H1 (cell line): ENCODE results near the gene PABPN1. TPM values are rescaled to one million over a fixed set of nuclear protein-coding genes. Genes with fewer than 3 reads are reported as not detected.

ENCODE experiments used
- CTCF ChIA-PET: fragments of 300-600 bp; sonication (Branson Sonifier 250); formaldehyde crosslinking; loops from one replicate; lab custom pipeline; 2021; ENCODE audit not compliant: partially characterized antibody; lab: Charles Lee
- POLR2A ChIA-PET: fragments of 300-600 bp; sonication (Branson Sonifier 250); formaldehyde crosslinking; loops from one replicate; lab custom pipeline; 2021; ENCODE audit warnings: inconsistent platforms; ENCODE audit not compliant: partially characterized antibody; lab: Charles Lee
- DNase-seq, 2 experiments: peaks; one replicate each; pipeline versions ENCODE4 v3.0.0 to v3.0.0-alpha.2; 2010 to 2022; ENCODE audit warnings: low spot score in 2 of 2, low read depth in 1 of 2, mixed read lengths in 1 of 2
- FAIRE-seq: peaks from 2 replicates; lab custom pipeline; 2011; peaks lifted over from hg19 to GRCh38; lab: Jason Lieb, UNC
- H2AFZ ChIP-seq: 2 replicates; pipeline ENCODE4 v1.8.1; 2012; ENCODE audit warnings: low read length, inconsistent platforms
- H2AK5ac ChIP-seq: 2 replicates; pipeline ENCODE4 v1.6.1; 2013; ENCODE audit warnings: low read depth, low read length
- H2BK120ac ChIP-seq: replicated peaks from 2 replicates; pipeline ENCODE3; 2013; ENCODE audit warnings: low read depth, low read length, inconsistent platforms
- H2BK12ac ChIP-seq: 2 replicates; pipeline ENCODE4 v1.6.1; 2013; ENCODE audit warnings: low read depth, low read length
- H2BK15ac ChIP-seq: 2 replicates; pipeline ENCODE4 v1.6.1; 2013; ENCODE audit warnings: low read length
- H2BK20ac ChIP-seq: 2 replicates; pipeline ENCODE4 v1.6.1; 2013; ENCODE audit warnings: low read length
- H2BK5ac ChIP-seq: 2 replicates; pipeline ENCODE4 v1.6.1; 2013; ENCODE audit warnings: low read depth, low read length
- H3K14ac ChIP-seq: 2 replicates; pipeline ENCODE4 v1.6.1; 2013; ENCODE audit warnings: inconsistent platforms; ENCODE audit not compliant: insufficient read length
- H3K18ac ChIP-seq: 2 replicates; pipeline ENCODE4 v1.6.1; 2013; ENCODE audit warnings: low read length; ENCODE audit errors: extremely low read depth
- H3K23ac ChIP-seq: 2 replicates; pipeline ENCODE4 v1.6.1; 2013; ENCODE audit warnings: inconsistent platforms; ENCODE audit not compliant: insufficient read length
- H3K23me2 ChIP-seq: 2 replicates; pipeline ENCODE4 v1.6.1; 2013; ENCODE audit warnings: low read depth, low read length
- H3K27ac ChIP-seq: 2 replicates; pipeline ENCODE4 v1.6.1; 2011; ENCODE audit warnings: low read depth, low read length, inconsistent platforms
- H3K27me3 ChIP-seq, 4 experiments: replicated peaks in 1 of 4; 1 replicate in 1 of 4; 2 replicates in 3 of 4; pipeline versions ENCODE4 v1.6.1 to v1.8.1; 2011 to 2013; ENCODE audit warnings: low read length in 3 of 4, mild to moderate bottlenecking in 3 of 4, inconsistent platforms in 2 of 4, mixed read lengths in 2 of 4, moderate library complexity in 1 of 4; ENCODE audit not compliant: control insufficient read depth in 3 of 4, insufficient read depth in 3 of 4; ENCODE audit errors: extremely low read depth in 1 of 4
- H3K36me3 ChIP-seq, 4 experiments: 2 replicates each; pipeline versions ENCODE4 v1.6.1 to v1.8.1; 2011 to 2013; ENCODE audit warnings: mild to moderate bottlenecking in 4 of 4, low read length in 3 of 4, moderate library complexity in 2 of 4, control low read depth in 1 of 4, inconsistent platforms in 1 of 4; ENCODE audit not compliant: insufficient read depth in 4 of 4, control insufficient read depth in 2 of 4
- H3K4ac ChIP-seq: replicated peaks from 2 replicates; pipeline ENCODE3; 2013; ENCODE audit warnings: low read length, low read depth, mixed read lengths, inconsistent platforms; ENCODE audit not compliant: insufficient read length
- H3K4me1 ChIP-seq, 4 experiments: replicated peaks in 1 of 4; 1 replicate in 1 of 4; 2 replicates in 3 of 4; pipeline versions ENCODE4 v1.6.1 to v1.8.1; 2011 to 2013; ENCODE audit warnings: low read length in 3 of 4, inconsistent platforms in 2 of 4, mixed read lengths in 1 of 4; ENCODE audit not compliant: insufficient read depth in 4 of 4, control insufficient read depth in 3 of 4
- H3K4me2 ChIP-seq, 2 experiments: 2 replicates each; pipeline versions ENCODE4 v1.6.1 to v1.8.1; 2011 to 2013; ENCODE audit warnings: low read depth in 2 of 2, low read length in 2 of 2, control low read depth in 1 of 2, inconsistent platforms in 1 of 2, mild to moderate bottlenecking in 1 of 2; ENCODE audit not compliant: insufficient read depth in 1 of 2
- H3K4me3 ChIP-seq, 4 experiments: fragments of 200-600, 300-600 bp in 1 of 4; sonication (generic), shearing (Covaris generic), sonication (Bioruptor Twin) in 1 of 4; 2 replicates each; pipeline versions ENCODE4 v1.5.1 to v1.8.1; 2011 to 2016; ENCODE audit warnings: low read length in 4 of 4, low read depth in 3 of 4, control low read depth in 2 of 4, inconsistent platforms in 2 of 4, mild to moderate bottlenecking in 2 of 4, mixed read lengths in 1 of 4, moderate library complexity in 1 of 4; ENCODE audit not compliant: insufficient read depth in 2 of 4; ENCODE audit errors: extremely low read depth in 1 of 4
- H3K56ac ChIP-seq: replicated peaks from 2 replicates; pipeline ENCODE3; 2013; ENCODE audit warnings: low read depth, mild to moderate bottlenecking, mixed read lengths, low read length, inconsistent platforms; ENCODE audit not compliant: insufficient read length
- H3K79me1 ChIP-seq: 2 replicates; pipeline ENCODE4 v1.6.1; 2013; ENCODE audit warnings: low read depth, low read length, control low read depth
- H3K79me2 ChIP-seq, 2 experiments: 2 replicates each; pipeline versions ENCODE4 v1.6.1 to v1.8.1; 2012 to 2013; ENCODE audit warnings: low read length in 2 of 2, mild to moderate bottlenecking in 2 of 2, inconsistent platforms in 1 of 2; ENCODE audit not compliant: insufficient read depth in 2 of 2, control insufficient read depth in 1 of 2
- H3K9ac ChIP-seq, 4 experiments: replicated peaks in 1 of 4; 1 replicate in 1 of 4; 2 replicates in 3 of 4; pipeline versions ENCODE4 v1.6.1 to v1.8.1; 2011 to 2013; ENCODE audit warnings: low read depth in 3 of 4, low read length in 3 of 4, control low read depth in 2 of 4, mild to moderate bottlenecking in 2 of 4, moderate library complexity in 2 of 4, inconsistent platforms in 1 of 4; ENCODE audit errors: extremely low read depth in 1 of 4
- H3K9me3 ChIP-seq, 2 experiments: 2 replicates each; pipeline versions ENCODE4 v1.6.1 to v1.8.1; 2012 to 2013; ENCODE audit warnings: mild to moderate bottlenecking in 2 of 2, moderate library complexity in 2 of 2, control low read depth in 1 of 2, inconsistent platforms in 1 of 2, low read depth in 1 of 2, low read length in 1 of 2, mixed read lengths in 1 of 2; ENCODE audit not compliant: insufficient read depth in 2 of 2
- H4K20me1 ChIP-seq, 2 experiments: replicated peaks in 1 of 2; 2 replicates each; pipeline versions ENCODE3 to v1.8.1; 2011 to 2013; ENCODE audit warnings: inconsistent platforms in 2 of 2, low read length in 2 of 2, mild to moderate bottlenecking in 1 of 2; ENCODE audit not compliant: insufficient read depth in 2 of 2, control insufficient read depth in 1 of 2
- H4K5ac ChIP-seq: 2 replicates; pipeline ENCODE4 v1.6.1; 2013; ENCODE audit warnings: low read length, low read depth, mixed read lengths, inconsistent platforms; ENCODE audit not compliant: insufficient read length
- H4K8ac ChIP-seq: 2 replicates; pipeline ENCODE4 v1.8.0; 2013; ENCODE audit warnings: mild to moderate bottlenecking, moderate library complexity, low read length, inconsistent platforms; ENCODE audit not compliant: insufficient read depth; ENCODE audit errors: extremely low read depth
- H4K91ac ChIP-seq: replicated peaks from 2 replicates; pipeline ENCODE3; 2013; ENCODE audit warnings: low read length, mixed read lengths, inconsistent platforms; ENCODE audit not compliant: insufficient read length
- ATF3 ChIP-seq: IDR thresholded peaks from 2 replicates; pipeline ENCODE4 v1.6.1; 2011; ENCODE audit warnings: low read depth, mild to moderate bottlenecking, low read length; ENCODE audit not compliant: insufficient read depth
- CTBP2 ChIP-seq: IDR thresholded peaks from 2 replicates; pipeline ENCODE4 v1.7.0; 2011; ENCODE audit warnings: borderline replicate concordance, mild to moderate bottlenecking, moderate library complexity, mixed read lengths, low read length; ENCODE audit not compliant: insufficient read depth, insufficient read length
- GABPA ChIP-seq: IDR thresholded peaks from 2 replicates; pipeline ENCODE4 v1.6.1; 2011; ENCODE audit warnings: mild to moderate bottlenecking, low read length, moderate library complexity, borderline replicate concordance; ENCODE audit not compliant: insufficient read depth
- JUN ChIP-seq: IDR thresholded peaks from 2 replicates; pipeline ENCODE4 v1.6.1; 2011; ENCODE audit warnings: low read depth, mild to moderate bottlenecking, improper control_type of control experiment, low read length
- SIRT6 ChIP-seq: IDR thresholded peaks from one replicate; pipeline ENCODE4 v1.7.1; 2012; ENCODE audit warnings: low read length, inconsistent platforms
- SP4 ChIP-seq: IDR thresholded peaks from 2 replicates; pipeline ENCODE4 v1.6.1; 2012; ENCODE audit warnings: low read length, inconsistent platforms
- WGBS, 2 experiments: shearing (Covaris generic) in 1 of 2; methylation state at CpG; one replicate each; pipeline versions ENCODE4 v1.1.6 to v1.1.7; 2013 to 2015; ENCODE audit warnings: low lambda C conversion rate in 2 of 2, mixed read lengths in 2 of 2, inconsistent platforms in 1 of 2, low coverage in 1 of 2, missing lambda C conversion rate in 1 of 2; ENCODE audit not compliant: insufficient replicate concordance in 2 of 2, insufficient coverage in 1 of 2, insufficient read length in 1 of 2; ENCODE audit errors: extremely low coverage in 1 of 2, missing lambda C conversion rate in 1 of 2; 5-methylcytosine and 5-hydroxymethylcytosine counted together
- polyA plus RNA-seq, 7 experiments: library from polyadenylated mRNA; depleted of rRNA in 3 of 7; stranded (reverse) in 5 of 7; unstranded in 2 of 7; fragments of >200 nt in 5 of 7; fragments of 200-250 nt in 2 of 7; gene quantifications; 1 replicate in 5 of 7; 2 replicates in 1 of 7; 4 replicates in 1 of 7; pipeline versions ENCODE4 v1.2.1 to v1.2.3, GENCODE V29; 2011 to 2013; ENCODE audit warnings: missing spikeins in 2 of 7, mixed read lengths in 2 of 7
- total RNA-seq: library from RNA; stranded (reverse); fragmentation: NEBNext Ultra II Directional; extraction: Animal tissue kit (Norgen Biotek cat#: 25700); gene quantifications from 2 replicates; pipeline ENCODE4 v1.2.1, GENCODE V29; 2021

The PABPN1 gene
- total and polyA plus RNA-seq, 2 of the 8 experiments (the other 6 are each of a cell fraction or from before 2014, with no cell fraction given): 300 to 331 TPM

- Histone ChIP-seq H3K23me2 (peaks cover 5% of the 10 kb centered on the region; the same call in 1 of the 2 replicates), H2BK12ac (no peak overlapping the region), H4K20me1 (peaks cover 5 to 8% of the 10 kb centered on the region in 2 experiments), H3K27ac (no peak overlapping the region), H3K23ac (no peak overlapping the region), H3K4me2 (no peak overlapping the region), H3K79me2 (no peaks in the 10 kb centered on the region), H3K4me3 (no peak overlapping the region), H2BK15ac (no peak overlapping the region), H3K79me1 (no peaks in the 10 kb centered on the region), H2BK120ac (no peak overlapping the region), H2BK20ac (no peak overlapping the region), H3K27me3 (peaks cover 42 to 77% (median 70%) of the 10 kb centered on the region in 4 experiments), H3K9ac (no peak overlapping the region; a peak in 1 of 7 replicates), H3K36me3 (no peaks in the 10 kb centered on the region), H2AK5ac (no peak overlapping the region), H2BK5ac (no peak overlapping the region), H3K18ac (no peak overlapping the region), H4K8ac (no peak overlapping the region), H4K5ac (no peak overlapping the region), H3K4ac (no peak overlapping the region), H3K9me3 (no peaks in the 10 kb centered on the region), H2AFZ (no peak overlapping the region), H4K91ac (no peak overlapping the region), H3K14ac (no peak overlapping the region), H3K56ac (no peak overlapping the region), H3K4me1 (peaks cover 0 to 4% (median 0%) of the 10 kb centered on the region in 4 experiments; a peak in 4 of 7 replicates)
- WGBS, 2 experiments: 91% methylated on average over 7 of the region's 7 CpGs; no CpG with 5 or more reads in 1 of the 2 experiments
- no peak for TF ChIP-seq ATF3
- TF ChIP-seq GABPA: no peak
- no peak for TF ChIP-seq SP4
- TF ChIP-seq SIRT6: no peak
- no peak for TF ChIP-seq JUN
- TF ChIP-seq CTBP2: no peak
- FAIRE-seq: no peak
- POLR2A ChIA-PET: no interaction called here
- DNase-seq: no peak
- CTCF ChIA-PET: interaction anchor here (0.6 to 7.2 kb wide), 21 partner anchors 9 to 224 kb away, joined by 3 to 42 read pairs (median 3); partner anchors contain the start of genes ACIN1, BCL2L2, C14orf119 and HOMEZ
Measured at GRCh38 chr14:23296012-23296777, 25.1 kb upstream of the PABPN1 start.
